Sciatic nerve (tissue), 2 donors: ENCODE results near the gene GPD2. TPM values are rescaled to one million over a fixed set of nuclear protein-coding genes. Genes with fewer than 3 reads are reported as not detected.
"Not testable (repeated sequence)": the region's sequence is repeated elsewhere in the genome, so short reads cannot be mapped to it uniquely, and the experiment has no call there.

Experiments used
- ATAC-seq: fragments of 200-7000 bp; cut with Tn5 transposase; one replicate; pipeline ENCODE4 v1.9.1; 2020; ENCODE audit warnings: mild to moderate bottlenecking, moderate library complexity
- DNase-seq: peaks from one replicate; pipeline ENCODE4 v3.0.0-alpha.2; 2020; ENCODE audit warnings: low spot score
- intact Hi-C: fragments of 100-400 bp; cut with DNase I; formaldehyde crosslinking; loops from one replicate; pipeline ENCODE4 v1.14.2; 2022
- total RNA-seq: library from RNA; stranded (reverse); fragmentation: NEBNext Ultra II Directional; extraction: Animal tissue kit (Norgen Biotek cat#: 25700); gene quantifications from one replicate; pipeline ENCODE4 v1.2.1, GENCODE V29; 2021
- donor health status: DM: no; HTN: no; CAD: no.
- donor health status: DM: no; HTN: no; CAD: no.

The GPD2 gene
- total RNA-seq, 1 donor from 2014 or later, result 56.4 TPM

GRCh38 chr2:156618071-156618470, 181.9 kb downstream of the GPD2 start:
- DNase-seq, intact Hi-C loops, ATAC-seq: not testable (repeated sequence)

- intact Hi-C loops, result no loop called here
- ATAC-seq (no peak), DNase-seq (no peak)
Measured at GRCh38 chr2:156619021-156619539, 182.9 kb downstream of the GPD2 start.

- no peak for ATAC-seq
- no peak for DNase-seq
- intact Hi-C loops, result no loop called here
Measured at GRCh38 chr2:156622491-156622890, 186.3 kb downstream of the GPD2 start.

- intact Hi-C loops, result no loop called here
- ATAC-seq, result peak; percentile 92
- DNase-seq, result no peak
Measured at GRCh38 chr2:156625360-156626170, 189.4 kb downstream of the GPD2 start.

- no peak for ATAC-seq
- intact Hi-C loops, result no loop called here
- no peak for DNase-seq
Measured at GRCh38 chr2:156626931-156627330, 190.8 kb downstream of the GPD2 start.

DNA sequence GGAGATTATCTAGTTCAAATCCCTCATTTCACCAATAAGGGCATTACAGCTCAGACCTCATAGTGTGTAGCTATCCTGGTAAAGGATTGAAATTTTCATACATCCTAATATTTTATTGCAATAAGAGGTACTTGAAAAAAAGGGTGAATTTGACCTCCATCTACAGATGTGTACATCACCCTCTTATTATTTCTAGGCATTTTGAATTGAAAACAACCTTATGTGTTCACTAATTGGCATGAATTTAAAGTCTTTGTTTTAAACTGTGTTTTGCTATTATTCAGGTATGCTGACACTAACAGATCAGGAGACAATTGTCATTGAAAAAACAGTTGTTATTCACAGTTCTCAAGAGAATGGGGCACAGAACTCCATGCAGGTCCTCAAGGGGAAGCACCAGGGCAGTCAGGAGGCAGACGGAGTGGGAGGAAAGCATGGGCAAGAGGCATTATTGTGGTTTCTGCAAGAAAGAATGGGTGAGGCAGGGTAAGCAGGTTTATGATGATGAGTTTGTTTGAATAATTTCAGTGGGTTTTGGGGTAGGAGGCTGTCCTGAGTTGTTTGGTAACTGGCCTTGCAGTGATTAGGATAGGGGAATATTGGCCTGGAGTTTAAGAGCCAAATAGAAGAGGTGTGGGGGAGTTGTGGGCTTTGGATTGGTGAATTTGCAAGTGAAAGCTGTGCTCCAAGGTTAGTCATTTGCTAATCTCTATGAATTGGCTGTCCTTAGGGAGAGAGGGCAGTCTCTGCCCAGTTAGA, 194.6 kb downstream of the GPD2 start:
- no peak for ATAC-seq
- DNase-seq, result no peak
- intact Hi-C loops, result no loop called here

- intact Hi-C loops, result no loop called here
- no peak for DNase-seq
- no peak for ATAC-seq
Measured at GRCh38 chr2:156635646-156636045, 199.5 kb downstream of the GPD2 start.

Other genes starting within 250 kb of the GPD2 start
- 62.1 TPM for gene NR4A2, start 103.7 kb upstream of the GPD2 start, total RNA-seq